Suppressor macrophage treated with lipopolysaccharide for 4 hours (primary cell): ENCODE measurements around the gene SLC44A1.

Experiments used
- DNase-seq: peaks from one replicate; pipeline ENCODE4 v3.0.0-alpha.2; 2020

The SLC44A1 gene

DNA sequence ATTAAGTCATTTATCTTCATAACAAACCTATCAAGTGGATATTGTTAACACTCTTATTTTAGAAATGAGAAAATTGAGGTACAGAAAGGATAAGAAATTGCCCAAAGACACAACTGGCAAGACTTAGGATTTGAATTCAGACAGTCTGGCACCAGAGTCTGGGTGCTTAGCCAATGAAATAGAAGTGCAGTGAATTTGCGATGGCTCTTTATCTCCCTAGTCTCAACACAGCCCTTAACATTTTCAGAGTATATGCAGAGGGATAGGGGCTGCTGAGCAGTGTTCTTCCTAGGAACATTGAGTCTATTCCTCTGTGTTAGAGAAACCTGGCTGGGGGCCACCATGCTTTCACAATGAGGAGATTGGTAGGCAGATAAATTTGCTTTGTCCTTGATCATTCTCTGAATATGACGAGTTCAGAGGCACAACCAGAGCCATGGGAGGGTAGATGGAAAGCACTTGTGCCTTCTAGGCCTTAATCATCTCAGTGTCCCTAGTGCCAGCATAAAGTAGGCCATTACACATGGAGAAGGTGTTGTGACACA, 197.2 kb downstream of the SLC44A1 start:
- no peak for DNase-seq

DNA sequence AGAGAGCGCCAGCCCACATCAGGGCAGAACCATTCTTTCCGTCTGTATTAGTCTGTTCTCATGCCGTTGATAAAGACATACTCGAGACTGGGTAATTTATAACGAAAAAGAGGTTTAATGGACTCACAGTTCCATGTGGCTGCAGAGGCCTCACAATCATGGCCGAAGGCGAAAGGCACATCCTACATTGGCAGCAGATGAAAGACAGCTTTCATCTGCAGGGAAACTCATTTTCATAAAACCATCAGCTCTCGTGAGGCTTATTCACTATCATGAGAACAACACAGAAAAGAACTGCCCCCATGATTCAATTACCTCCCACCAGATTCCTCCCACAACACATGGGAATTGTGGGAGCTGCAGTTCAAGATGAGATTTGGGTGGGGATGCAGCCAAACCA, 198.7 kb downstream of the SLC44A1 start:
- DNase-seq: no peak

DNA sequence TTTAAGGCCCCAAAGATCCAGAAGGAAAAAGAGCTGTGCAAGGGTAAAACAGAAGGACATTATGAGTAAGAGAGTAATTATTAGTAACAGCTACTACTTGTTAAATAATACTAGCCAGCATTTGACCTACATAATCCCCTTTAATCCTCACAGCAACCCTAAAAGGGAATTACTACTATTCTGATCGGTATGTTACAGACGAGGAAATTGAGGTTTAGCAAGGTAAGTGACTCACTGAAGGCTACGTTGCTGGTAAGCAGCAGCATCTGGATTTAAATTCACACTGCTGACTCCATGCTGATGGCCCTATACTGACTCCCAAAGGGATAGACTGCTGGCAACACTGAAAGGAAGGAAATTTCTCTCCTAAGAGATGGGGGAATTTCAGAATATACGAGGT, 199.7 kb downstream of the SLC44A1 start:
- DNase-seq: no peak

DNA sequence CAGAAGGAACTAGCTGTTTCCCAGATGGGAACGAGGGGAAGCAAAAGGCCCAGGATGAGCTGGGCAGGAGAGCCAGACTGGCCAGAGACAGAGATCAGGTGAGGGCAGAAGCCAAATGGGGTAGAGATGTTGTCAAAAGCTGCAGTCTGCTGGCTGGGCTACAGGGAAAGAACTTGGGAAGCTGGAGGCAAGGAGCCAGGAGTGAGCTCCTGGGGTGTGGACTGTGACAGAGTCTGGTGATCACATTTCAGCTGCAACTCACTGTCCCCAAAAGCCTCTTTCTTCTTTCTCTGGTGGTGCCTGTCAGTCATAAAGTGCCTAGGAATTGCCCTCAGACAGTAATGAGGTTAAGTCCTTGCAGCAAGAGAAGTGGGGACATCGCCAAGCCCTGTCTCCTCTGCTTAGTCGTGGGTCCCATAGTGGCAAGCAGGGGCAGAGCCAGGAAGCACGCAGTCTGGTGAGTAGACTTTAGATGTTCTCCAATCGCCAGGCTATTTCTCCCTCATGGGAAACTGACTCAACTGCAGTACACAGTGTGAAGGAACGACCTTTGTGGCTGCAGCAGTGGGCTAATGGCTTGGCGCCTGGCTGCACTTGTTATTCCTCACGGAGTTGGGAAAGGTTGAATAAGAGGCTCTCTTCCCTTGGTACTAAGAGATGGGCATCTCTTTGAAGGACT, 200.9 kb downstream of the SLC44A1 start:
- DNase-seq: no peak

DNA sequence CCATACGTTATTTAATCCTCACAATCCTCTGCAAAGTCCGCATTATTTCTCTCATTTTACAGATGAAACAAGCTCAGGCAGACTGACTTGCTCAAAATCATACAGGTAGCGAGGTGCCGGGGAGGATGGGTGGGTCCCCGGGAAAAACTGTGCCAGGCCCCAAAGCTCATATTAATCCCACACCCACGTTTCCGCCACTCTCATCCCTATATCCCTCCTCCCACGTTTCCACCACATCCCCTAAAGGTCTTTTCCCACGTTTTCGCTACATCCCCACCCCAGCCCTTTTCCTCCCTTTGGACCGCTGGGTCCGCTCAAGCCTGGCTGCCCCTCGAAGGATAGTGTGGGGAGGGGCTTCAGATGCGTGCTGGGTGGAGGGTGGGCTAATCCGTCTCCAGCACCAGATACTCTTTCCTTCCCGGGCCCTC, 202.9 kb downstream of the SLC44A1 start:
- DNase-seq: no peak

DNA sequence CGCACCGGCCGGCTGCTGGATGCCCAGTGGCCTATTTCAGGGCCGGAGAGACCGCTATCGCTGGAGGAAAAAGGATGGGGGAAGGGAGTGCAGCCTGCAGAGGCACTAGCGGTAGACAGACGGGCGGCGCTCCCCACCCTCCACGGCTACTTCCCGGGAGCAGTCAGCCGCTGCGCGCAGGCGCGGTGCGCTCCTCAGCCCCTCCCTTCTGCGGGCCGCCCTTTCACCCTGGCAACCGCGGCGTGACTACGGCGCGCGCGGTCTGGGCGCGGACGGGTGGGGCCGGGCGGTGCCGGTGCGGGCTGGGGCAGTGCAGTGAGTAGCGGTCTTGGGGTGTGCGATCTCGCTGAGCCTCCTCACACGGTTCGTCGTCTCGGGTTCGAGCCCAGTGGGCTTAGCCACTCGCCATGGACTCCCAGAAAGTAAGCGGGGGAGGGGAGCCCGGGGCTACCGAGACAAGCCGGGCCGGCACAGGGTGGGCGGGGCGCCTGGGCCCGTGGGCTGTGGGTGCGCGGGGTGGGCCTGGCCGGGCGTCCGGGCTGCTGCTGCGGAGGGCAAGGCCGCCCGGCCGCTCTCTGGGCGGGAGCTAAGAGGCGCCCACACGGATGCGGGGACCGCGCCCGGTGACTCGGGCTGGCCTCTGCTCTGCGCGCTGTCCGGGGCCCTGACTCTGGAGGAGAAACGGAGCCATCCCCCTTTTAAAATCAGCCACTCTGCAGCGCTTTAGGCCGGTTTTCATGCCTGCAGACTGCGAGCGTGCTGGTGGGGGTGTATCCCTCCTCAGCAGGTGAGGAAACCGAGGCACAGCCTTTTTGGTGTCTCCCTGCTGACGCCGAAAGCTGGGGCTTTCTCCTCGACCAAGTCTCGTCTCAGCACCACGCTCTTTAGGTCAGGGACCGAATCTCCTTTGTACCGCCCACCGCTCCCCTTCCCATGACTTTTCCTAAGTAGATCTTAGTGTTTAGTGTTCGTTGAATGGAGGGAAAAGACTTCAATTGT, 203.7 kb downstream of the SLC44A1 start, which contains the start of gene FSD1L:
Gene FSD1L (plus strand): TSS at position 221 of the 999 bp plus-strand sequence. CDS start 187 bp downstream, at position 408.
- DNase-seq: peak; percentile 97

DNA sequence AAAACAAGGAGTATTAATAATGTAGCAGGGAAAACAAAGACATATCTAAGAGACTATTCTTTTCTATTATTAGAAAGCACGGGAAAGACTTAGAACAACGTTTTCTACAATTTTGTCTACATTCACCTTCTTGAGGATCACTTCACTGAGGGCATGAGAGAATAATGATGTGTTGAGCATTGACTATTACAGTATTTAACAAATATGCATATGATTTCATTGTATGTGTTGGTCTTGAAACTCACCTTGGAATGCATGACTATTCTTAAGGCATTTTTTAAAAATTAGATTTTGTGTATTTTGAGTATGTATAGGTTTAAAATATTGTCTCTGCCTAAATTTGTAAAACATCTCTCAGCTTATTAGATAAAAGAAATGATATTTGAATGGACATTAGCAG, 204.6 kb downstream of the SLC44A1 start:
- no peak for DNase-seq

DNA sequence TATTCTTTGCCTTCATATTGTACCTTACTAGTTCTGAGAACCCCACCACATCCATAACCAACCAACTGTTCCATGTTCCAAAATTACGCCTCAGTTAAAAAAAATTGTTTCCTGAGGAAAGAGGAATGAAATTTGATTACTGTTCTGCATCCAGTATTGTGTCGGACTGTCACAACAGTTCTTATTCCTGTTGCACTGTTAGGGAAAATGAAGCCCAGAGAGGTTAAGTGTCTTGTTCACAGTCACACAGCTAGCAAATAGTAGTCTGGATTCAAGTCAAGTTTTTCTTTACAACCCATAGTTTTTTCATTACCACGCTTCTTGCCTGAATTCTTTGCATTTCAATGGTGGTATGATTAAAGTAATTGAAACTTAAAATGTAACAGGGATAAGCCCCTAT, 207.7 kb downstream of the SLC44A1 start:
- no peak for DNase-seq

DNA sequence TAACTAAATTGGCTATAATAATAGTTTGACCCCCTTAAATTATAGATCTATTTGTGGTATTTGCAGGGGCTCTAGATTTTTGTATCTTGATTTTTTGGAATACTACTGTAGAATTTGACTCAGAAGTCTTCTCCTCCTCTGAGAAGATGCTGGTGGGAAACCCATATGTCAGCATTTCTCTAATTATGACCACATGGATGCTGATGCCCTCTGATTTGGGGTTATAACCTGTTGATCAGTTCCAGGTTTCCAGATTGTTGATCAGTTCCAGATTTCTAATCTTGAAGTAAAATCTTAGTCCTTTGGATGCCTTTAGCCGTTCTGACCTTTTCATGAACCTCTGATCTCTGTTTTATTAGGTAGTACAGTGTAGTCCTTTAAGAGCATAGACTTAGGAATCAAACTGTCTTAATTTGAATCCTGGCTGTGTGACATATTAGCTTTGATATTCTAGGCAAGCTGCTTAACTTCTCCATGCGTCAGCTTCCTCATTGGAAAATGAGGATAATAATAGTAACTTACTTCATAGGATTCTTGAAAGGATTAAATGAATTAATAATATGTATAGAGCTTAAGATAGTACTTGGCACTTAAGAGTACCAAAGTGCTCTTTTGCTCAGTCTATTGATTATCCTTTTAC, 211.5 kb downstream of the SLC44A1 start:
- DNase-seq: no peak

DNA sequence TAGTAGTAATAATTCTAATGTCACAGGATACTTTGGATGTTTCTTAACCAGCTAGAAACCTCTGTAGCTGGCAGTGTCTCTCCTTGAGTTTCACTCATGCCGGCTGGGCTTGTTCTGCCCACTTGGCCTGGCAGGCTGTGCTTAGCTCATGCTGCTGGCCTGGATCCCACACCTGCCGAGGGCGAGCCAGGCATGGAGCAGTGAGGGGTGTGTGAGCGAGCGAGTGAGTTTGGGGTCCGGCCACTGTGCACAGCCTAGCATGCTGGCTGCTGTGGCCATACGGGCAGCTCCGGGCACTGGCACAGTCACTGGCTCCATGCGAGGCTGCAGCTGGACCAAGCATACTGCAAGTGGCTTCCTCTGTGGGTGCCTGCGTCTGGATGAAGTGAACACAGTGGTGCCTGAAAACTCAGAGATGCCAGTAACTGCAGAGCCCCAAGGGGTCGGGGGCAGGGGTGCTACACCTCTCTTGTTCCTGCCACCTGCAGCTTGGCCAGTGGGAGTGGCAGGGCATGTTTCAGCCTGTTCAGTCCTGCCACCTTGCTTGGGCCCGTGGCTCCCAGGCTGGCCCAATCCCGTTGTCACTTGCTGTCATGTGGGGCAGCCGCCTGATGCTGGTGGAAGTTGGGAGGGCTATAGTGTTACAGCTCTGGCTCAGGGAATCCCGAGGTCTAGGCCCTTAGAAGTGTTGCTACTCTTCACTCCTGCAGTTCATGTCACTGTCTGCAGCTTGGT, 213.3 kb downstream of the SLC44A1 start:
- no peak for DNase-seq

DNA sequence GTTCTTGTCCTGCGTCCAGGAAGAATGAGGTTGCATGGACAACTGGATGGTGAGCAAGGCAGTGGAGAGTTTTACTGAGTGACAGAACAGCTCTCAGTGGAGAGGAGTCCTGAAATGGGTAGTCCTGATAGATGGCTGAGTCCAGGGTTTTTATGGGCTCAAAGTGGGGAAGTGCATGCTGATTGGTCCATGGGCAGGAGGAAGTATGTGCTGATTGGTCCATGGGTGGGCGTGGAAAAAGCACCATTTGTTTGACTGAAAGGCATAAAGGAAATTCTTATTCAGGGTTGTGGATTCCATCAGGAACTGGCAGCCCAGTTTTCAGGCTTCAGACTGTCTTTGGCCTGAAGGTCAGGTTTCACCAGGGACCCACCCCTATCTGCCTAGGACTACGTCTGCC, 214.0 kb downstream of the SLC44A1 start:
- DNase-seq: no peak

DNA sequence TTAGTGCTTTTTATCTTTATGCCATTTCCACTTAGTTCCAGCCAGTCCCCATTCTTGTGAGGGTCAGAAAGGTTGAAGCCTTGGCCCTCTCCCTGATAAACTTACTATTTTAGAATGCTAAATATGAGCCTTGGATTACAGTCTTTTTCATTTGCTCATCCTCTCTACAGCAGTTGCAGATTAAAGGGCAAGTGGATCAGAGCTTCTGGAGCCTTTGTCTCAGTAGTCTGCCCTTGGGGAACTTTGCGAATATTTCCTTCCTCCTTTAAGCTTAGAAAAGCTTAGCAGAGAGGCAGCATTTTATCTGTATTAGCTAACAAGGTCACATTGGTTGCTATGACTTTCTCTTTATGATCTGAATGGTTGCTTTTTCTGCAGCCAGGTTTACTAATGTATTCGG, 214.9 kb downstream of the SLC44A1 start:
- DNase-seq: peak; percentile 25

DNA sequence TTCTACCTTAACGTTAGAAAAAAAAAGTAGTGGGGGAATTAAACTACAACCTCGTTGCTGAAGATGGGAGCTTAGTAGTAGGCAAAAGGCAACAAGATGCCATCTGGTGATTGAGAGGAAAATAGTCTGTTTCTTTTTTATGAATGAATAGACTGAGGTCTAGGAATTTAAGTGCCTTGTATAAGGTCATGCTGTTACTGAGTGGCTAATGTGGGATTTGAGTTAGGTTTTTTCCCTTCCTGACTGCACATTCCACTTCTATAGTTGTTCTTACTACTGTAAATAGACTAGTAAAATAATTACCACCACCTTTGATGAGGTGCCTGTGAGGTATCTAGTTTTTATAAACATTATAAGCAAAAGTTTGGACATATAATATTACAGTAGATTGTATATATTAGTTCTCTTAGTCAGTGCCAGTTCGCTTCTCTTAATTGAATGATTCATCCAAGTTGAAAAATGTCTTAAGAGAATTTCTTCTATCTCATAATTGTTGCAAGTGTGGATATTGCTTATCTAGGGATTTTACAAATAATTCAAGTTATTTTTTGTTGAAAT, 222.5 kb downstream of the SLC44A1 start:
- no peak for DNase-seq

DNA sequence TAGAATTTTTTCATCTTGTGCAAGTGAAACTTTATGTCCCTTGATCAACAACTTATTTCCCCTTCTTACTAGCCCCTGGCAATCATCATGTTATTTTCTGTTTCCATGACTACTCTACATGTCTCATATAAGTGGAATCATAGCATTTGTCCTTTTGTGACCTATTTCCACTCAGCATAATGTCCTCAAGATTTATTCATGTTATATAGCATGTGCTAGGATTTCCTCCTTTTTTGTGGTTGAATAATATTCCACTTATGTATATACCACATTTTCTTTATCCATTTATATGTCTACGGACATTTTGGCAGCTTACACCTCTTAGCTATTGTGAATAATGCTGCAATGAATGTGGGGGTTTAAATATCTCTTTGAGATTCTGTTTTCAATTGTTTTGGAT, 224.4 kb downstream of the SLC44A1 start:
- no peak for DNase-seq

DNA sequence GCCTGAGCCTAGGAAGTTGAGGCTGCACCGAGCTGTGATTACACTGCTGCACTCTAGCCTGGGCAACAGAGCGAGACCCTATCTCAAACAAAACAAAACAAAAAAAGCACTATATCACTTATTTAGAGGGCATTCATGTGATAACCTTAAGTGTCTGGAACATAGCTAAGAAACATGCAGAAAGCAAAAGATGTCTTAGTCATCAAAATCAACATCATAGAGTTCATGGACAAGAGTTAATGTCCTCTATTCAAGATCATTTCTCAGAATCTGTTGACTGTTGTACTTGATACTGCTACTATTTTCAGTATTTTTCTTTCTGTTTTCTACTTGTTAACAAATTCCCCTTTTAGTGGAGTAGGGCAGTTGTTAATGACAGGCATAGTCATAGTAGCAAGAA, 228.8 kb downstream of the SLC44A1 start:
- DNase-seq: no peak

DNA sequence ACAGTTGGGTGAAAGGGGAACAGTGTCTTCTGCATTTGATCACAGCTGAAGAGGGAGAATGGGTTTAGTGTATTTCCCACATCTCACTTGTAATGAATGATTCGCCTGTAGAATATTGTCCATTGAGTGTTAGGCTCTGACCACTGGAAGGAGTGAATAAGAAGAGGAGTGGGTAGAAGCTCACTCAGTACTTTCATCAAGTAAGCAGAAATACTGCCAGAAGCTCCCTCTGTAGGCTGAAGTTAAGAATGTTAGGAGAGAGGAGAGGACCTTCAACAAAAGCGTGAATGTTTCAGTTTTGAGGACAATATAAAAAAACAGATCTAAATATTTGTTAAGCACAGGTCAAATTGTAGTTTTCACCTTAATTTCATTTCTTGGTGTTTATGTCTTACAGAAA, 230.9 kb downstream of the SLC44A1 start:
- DNase-seq: peak; percentile 51

DNA sequence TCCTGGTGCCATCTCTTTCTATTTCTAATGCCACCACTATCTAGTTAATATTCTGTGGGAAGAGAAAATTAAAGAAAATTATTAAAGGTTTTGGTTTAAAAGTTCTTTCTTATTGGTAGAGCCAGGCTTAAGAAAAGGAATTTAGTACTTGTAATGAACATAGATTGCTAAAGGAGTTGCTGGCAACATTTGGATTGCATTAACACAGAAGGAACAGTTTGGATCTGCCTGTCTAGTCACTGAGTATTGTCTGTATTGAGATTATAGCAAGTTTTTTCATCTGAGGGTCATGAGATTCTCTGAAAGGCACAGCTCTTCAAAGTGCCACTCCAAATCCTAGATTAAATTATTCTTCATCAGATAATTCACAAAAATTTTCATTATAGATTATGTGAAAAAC, 235.4 kb downstream of the SLC44A1 start:
- DNase-seq: no peak

DNA sequence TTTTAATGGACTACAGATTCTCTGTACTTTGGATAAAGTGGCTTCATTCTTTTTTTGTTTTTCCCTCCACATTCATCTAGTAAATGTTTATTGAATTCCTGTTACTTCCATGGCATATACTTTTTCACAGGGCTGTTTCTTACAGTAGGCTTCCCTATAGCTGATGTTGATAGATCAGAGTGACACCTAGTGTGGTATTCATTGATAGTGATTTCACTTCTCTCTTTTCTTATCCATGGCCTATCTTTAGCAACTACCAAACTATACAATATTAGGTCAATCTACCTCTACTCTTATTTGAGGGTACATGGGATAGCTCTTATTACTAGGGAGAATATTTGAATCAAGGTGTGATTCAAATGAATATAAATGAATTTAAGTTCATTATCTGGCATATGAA, 239.2 kb downstream of the SLC44A1 start:
- no peak for DNase-seq

DNA sequence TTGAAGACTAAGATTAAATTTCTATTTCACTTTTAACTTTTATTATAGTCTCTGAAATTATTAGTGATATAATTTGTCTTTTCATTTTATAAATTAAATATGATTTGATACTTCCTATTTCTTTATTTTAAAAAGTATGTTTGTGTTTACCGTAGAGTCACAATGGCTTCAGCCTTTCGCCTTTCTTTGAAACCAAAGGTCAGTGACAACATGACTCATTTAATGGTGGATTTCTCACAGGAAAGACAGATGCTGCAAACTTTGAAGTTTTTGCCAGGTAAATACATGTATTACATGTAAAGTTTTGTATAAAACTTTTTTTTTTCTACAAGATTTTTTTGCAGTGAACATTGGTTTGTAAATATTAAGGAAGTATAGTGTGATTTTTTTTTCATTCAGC, 239.8 kb downstream of the SLC44A1 start:
- DNase-seq: no peak

DNA sequence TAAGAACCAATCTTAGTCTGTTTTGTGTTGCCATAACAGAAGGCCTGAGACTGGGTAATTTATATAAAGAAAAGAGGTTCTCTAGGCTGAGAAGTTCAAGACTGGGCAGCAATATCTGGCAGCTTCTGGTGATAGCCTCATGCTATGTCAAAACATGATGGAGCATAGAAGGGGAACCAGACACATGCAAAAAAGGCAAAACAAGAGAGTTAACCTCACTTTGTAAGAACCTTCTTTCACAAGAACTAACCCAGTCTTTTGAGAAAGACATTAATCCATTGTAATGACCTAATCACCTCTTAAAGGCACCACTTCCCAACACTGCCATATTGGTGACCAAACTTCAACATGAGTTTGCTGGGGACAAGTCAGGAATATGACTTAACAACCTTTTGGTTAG, 240.7 kb downstream of the SLC44A1 start:
- DNase-seq: peak; percentile 27
